ENCODE results near the gene MAMDC4. TPM values are rescaled to one million over a fixed set of nuclear protein-coding genes. Genes with fewer than 3 reads are reported as not detected.

MAMDC4 gene
- total and polyA plus RNA-seq, 2 of the 8 experiments (the other 6 are each of a cell fraction or from before 2014, with no cell fraction given) = 3.1 to 4.5 TPM

- no peak overlapping the region for H3K27ac ChIP-seq (ENCODE audit: low read depth, low read length)
- H3K9me3 ChIP-seq (ENCODE audit: insufficient read depth in 2 of 2, low read depth in 1 of 2, low read length in 1 of 2) = no peaks in the 10 kb centered on the region
- no peak overlapping the region for H4K8ac ChIP-seq (ENCODE audit: extremely low read depth, insufficient read depth, low read length)
- no peak overlapping the region for H3K23ac ChIP-seq (ENCODE audit: insufficient read length)
- H3K56ac ChIP-seq (replicated peaks; ENCODE audit: insufficient read length, low read depth, low read length) = no peak overlapping the region
- H3K4ac ChIP-seq (replicated peaks; ENCODE audit: insufficient read length, low read depth, low read length) = no peak overlapping the region
- no peak overlapping the region for H3K4me3 ChIP-seq (ENCODE audit: extremely low read depth in 1 of 4, insufficient read depth in 2 of 4, low read depth in 3 of 4, low read length in 4 of 4)
- FAIRE-seq = no peak
- no peak overlapping the region for H3K14ac ChIP-seq (ENCODE audit: insufficient read length)
- H2BK5ac ChIP-seq (ENCODE audit: low read depth, low read length) = no peak overlapping the region
- 0 out of 4 replicates have a peak, but pooled peaks cover 0 to 3% of the 10 kb centered on the region in 2 experiments for H3K79me2 ChIP-seq (ENCODE audit: control insufficient read depth in 1 of 2, insufficient read depth in 2 of 2, low read length in 2 of 2)
- DNase-seq (ENCODE audit: low read depth in 1 of 2, low spot score in 2 of 2) = no peak
- no peak overlapping the region for H2BK20ac ChIP-seq (ENCODE audit: low read length)
- H2BK12ac ChIP-seq (ENCODE audit: low read depth, low read length) = no peak overlapping the region
- H3K27me3 ChIP-seq (replicated peaks in 1 of 4; ENCODE audit: control insufficient read depth in 3 of 4, extremely low read depth in 1 of 4, insufficient read depth in 3 of 4, low read length in 3 of 4) = no peaks in the 10 kb centered on the region
- H2AK5ac ChIP-seq (ENCODE audit: low read depth, low read length) = no peak overlapping the region
- no peak for TF ChIP-seq MAX (IDR thresholded peaks at IDR 0.05)
- TF ChIP-seq EGR1 (IDR thresholded peaks at IDR 0.05; ENCODE audit: borderline replicate concordance, low read depth, low read length) = no peak
- no peak for TF ChIP-seq ZNF274 (IDR thresholded peaks at IDR 0.05; ENCODE audit: borderline replicate concordance, extremely low read depth, low read length)
- no peak for TF ChIP-seq ASH2L (IDR thresholded peaks at IDR 0.05; ENCODE audit: low read length)
- TF ChIP-seq KDM1A (IDR thresholded peaks at IDR 0.05; ENCODE audit: borderline replicate concordance, low read length) = no peak
- TF ChIP-seq CTBP2 (IDR thresholded peaks at IDR 0.05; ENCODE audit: borderline replicate concordance, insufficient read depth, insufficient read length, low read length) = no peak
- TF ChIP-seq POLR2A (IDR thresholded peaks at IDR 0.05; ENCODE audit: control extremely low read depth in 1 of 2, low read depth in 2 of 2, low read length in 2 of 2) = no peak
- no peak for TF ChIP-seq RNF2 (IDR thresholded peaks at IDR 0.05; ENCODE audit: borderline replicate concordance, low read depth, low read length, missing control alignments, poor library complexity, severe bottlenecking)
- no peak for TF ChIP-seq JUND (IDR thresholded peaks at IDR 0.05; ENCODE audit: low read length)
- TF ChIP-seq CBX5 (IDR thresholded peaks at IDR 0.05; ENCODE audit: low read depth, low read length) = no peak
- TF ChIP-seq RAD21 (IDR thresholded peaks at IDR 0.05 in 1 of 2, conservative IDR thresholded peaks at IDR 0.05 in 1 of 2; ENCODE audit: low read depth in 2 of 2, low read length in 2 of 2) = no peak
- H3K23me2 ChIP-seq (ENCODE audit: low read depth, low read length) = no peaks in the 10 kb centered on the region
- no peak overlapping the region for H3K18ac ChIP-seq (ENCODE audit: extremely low read depth, low read length)
- H4K91ac ChIP-seq (replicated peaks; ENCODE audit: insufficient read length, low read length) = no peak overlapping the region
- H3K36me3 ChIP-seq (ENCODE audit: control insufficient read depth in 2 of 4, insufficient read depth in 4 of 4, low read length in 3 of 4) = peaks cover 9 to 35% (median 26%) of the 10 kb centered on the region in 4 experiments; a peak in 7 of 8 replicates
- H2BK120ac ChIP-seq (replicated peaks; ENCODE audit: low read depth, low read length) = no peak overlapping the region
- peaks cover 12% of the 10 kb centered on the region for H3K79me1 ChIP-seq (ENCODE audit: low read depth, low read length)
- no peak overlapping the region for H2AFZ ChIP-seq (ENCODE audit: low read length)
- WGBS, 2 experiments (ENCODE audit: extremely low coverage in 1 of 2, insufficient coverage in 1 of 2, insufficient read length in 1 of 2, insufficient replicate concordance in 2 of 2, low coverage in 1 of 2, low lambda C conversion rate in 2 of 2, missing lambda C conversion rate in 1 of 2) = 92% methylated on average over 15 of the region's 15 CpGs; no CpG with 5 or more reads in 1 of the 2 experiments
- no peak overlapping the region for H3K4me2 ChIP-seq (ENCODE audit: insufficient read depth in 1 of 2, low read depth in 2 of 2, low read length in 2 of 2)
- H2BK15ac ChIP-seq (ENCODE audit: low read length) = no peak overlapping the region
- ChIA-PET POLR2A (ENCODE audit: partially characterized antibody) (no interaction called here), CTCF (ENCODE audit: partially characterized antibody) (interaction anchor here (1.5 kb wide), 1 partner anchor 9 kb away, joined by 8 read pairs; no protein-coding TSS in a partner anchor)
- H3K4me1 ChIP-seq (replicated peaks in 1 of 4; ENCODE audit: control insufficient read depth in 3 of 4, insufficient read depth in 4 of 4, low read length in 3 of 4) = no peaks in the 10 kb centered on the region; a peak in 1 of 7 replicates
- H3K9ac ChIP-seq (replicated peaks in 1 of 4; ENCODE audit: extremely low read depth in 1 of 4, low read depth in 3 of 4, low read length in 3 of 4) = no peak overlapping the region
- no peak overlapping the region for H4K5ac ChIP-seq (ENCODE audit: insufficient read length, low read depth, low read length)
- H4K20me1 ChIP-seq (replicated peaks in 1 of 2; ENCODE audit: control insufficient read depth in 1 of 2, insufficient read depth in 2 of 2, low read length in 2 of 2) = peaks cover 10 to 21% of the 10 kb centered on the region in 2 experiments
Measured at GRCh38 chr9:136902259-136902821, 50.2 kb downstream of the MAMDC4 start.

Data from H1 (cell line).